Lower lobe of right lung (tissue), 2 donors: ENCODE data around the gene CKS2. TPM values are rescaled to one million over a fixed set of nuclear protein-coding genes. Genes with fewer than 3 reads are reported as not detected.

Experiments
- ATAC-seq, 2 donors: fragments of 200-7000 bp; cut with Tn5 transposase; one replicate each; pipeline ENCODE4 v1.9.1; 2020 to 2022; ENCODE audit warnings: mild to moderate bottlenecking in 2 of 2, moderate library complexity in 2 of 2
- DNase-seq: peaks from one replicate; pipeline ENCODE4 v3.0.0-alpha.2; 2020
- H3K27ac ChIP-seq: fragments of 200-600 bp; one replicate; pipeline ENCODE4 v1.8.0; 2022
- H3K27me3 ChIP-seq: fragments of 200-600 bp; one replicate; pipeline ENCODE4 v1.8.0; 2022; ENCODE audit warnings: low read depth
- H3K36me3 ChIP-seq: fragments of 200-600 bp; one replicate; pipeline ENCODE4 v1.8.0; 2022; ENCODE audit warnings: mild to moderate bottlenecking
- H3K4me1 ChIP-seq: fragments of 200-600 bp; one replicate; pipeline ENCODE4 v1.8.0; 2022
- H3K4me3 ChIP-seq: fragments of 200-600 bp; one replicate; pipeline ENCODE4 v1.8.0; 2022; ENCODE audit warnings: mild to moderate bottlenecking
- H3K9me3 ChIP-seq: fragments of 200-600 bp; one replicate; pipeline ENCODE4 v1.8.0; 2022
- CTCF ChIP-seq: fragments of 200-600 bp; IDR thresholded peaks from one replicate; pipeline ENCODE4 v1.8.0; 2022; ENCODE audit warnings: antibody characterized with exemption, mild to moderate bottlenecking
- intact Hi-C: fragments of 100-400 bp; cut with DNase I; formaldehyde crosslinking; loops from one replicate; pipeline ENCODE4 v1.11.0; 2022
- total RNA-seq: library from RNA; stranded (reverse); fragmentation: NEBNext Ultra II Directional; extraction: Animal tissue kit (Norgen Biotek cat#: 25700); gene quantifications from one replicate; pipeline ENCODE4 v1.2.1, GENCODE V29; 2021
- donor health status: DM: no; HTN: yes; CAD: no; lungs with severe emphysema.

CKS2 gene
- total RNA-seq, 1 donor from 2014 or later: 16.6 TPM

- intact Hi-C loops: no loop called here
- Histone ChIP-seq H3K27me3 (no peaks in the 10 kb centered on the region), H3K27ac (no peak overlapping the region), H3K36me3 (no peaks in the 10 kb centered on the region), H3K4me1 (peaks cover 12% of the 10 kb centered on the region), H3K9me3 (no peaks in the 10 kb centered on the region), H3K4me3 (no peak overlapping the region)
- ATAC-seq (no peak), DNase-seq (no peak)
- no peak for TF ChIP-seq CTCF
Measured at GRCh38 chr9:89305868-89306267, 5.1 kb upstream of the CKS2 start.

GRCh38 chr9:89309166-89309565 lies 1.8 kb upstream of the CKS2 start:
- Histone ChIP-seq H3K4me1 (peaks cover 18% of the 10 kb centered on the region), H3K9me3 (no peaks in the 10 kb centered on the region), H3K27me3 (no peaks in the 10 kb centered on the region), H3K36me3 (no peaks in the 10 kb centered on the region), H3K27ac (peak overlapping the region; percentile 100), H3K4me3 (no peak overlapping the region)
- DNase-seq (no peak), ATAC-seq (no peak)
- intact Hi-C loops: no loop called here
- no peak for TF ChIP-seq CTCF

GRCh38 chr9:89309608-89310474 lies 1.2 kb upstream of the CKS2 start:
- no peak for TF ChIP-seq CTCF
- Histone ChIP-seq H3K36me3 (no peaks in the 10 kb centered on the region), H3K27me3 (no peaks in the 10 kb centered on the region), H3K9me3 (no peaks in the 10 kb centered on the region), H3K27ac (peak overlapping the region; percentile 100), H3K4me3 (peak overlapping the region; percentile 72), H3K4me1 (peaks cover 18% of the 10 kb centered on the region)
- intact Hi-C loops: no loop called here
- peak in 1 of 2 donors; percentile 1 for ATAC-seq
- DNase-seq: no peak

GRCh38 chr9:89311346-89312221 lies 589 bp downstream of the CKS2 start:
- Histone ChIP-seq H3K4me3 (peak overlapping the region; percentile 72), H3K36me3 (peaks cover 4% of the 10 kb centered on the region), H3K4me1 (peaks cover 18% of the 10 kb centered on the region), H3K27ac (peak overlapping the region; percentile 100), H3K9me3 (no peaks in the 10 kb centered on the region), H3K27me3 (no peaks in the 10 kb centered on the region)
- no peak for TF ChIP-seq CTCF
- DNase-seq (peak; percentile 61), ATAC-seq (peak; percentile 0 to 2)
- intact Hi-C loops: no loop called here

GRCh38 chr9:89312222-89312571 lies 1.2 kb downstream of the CKS2 start:
- no peak for TF ChIP-seq CTCF
- peak overlapping the region; percentile 12 for H3K27ac ChIP-seq
- no peak for ATAC-seq
- no peaks in the 10 kb centered on the region for H3K27me3 ChIP-seq
- H3K9me3 ChIP-seq: no peaks in the 10 kb centered on the region
- H3K4me1 ChIP-seq: peaks cover 19% of the 10 kb centered on the region
- DNase-seq: no peak
- H3K36me3 ChIP-seq: peaks cover 4% of the 10 kb centered on the region
- peak overlapping the region; percentile 72 for H3K4me3 ChIP-seq
- intact Hi-C loops: no loop called here
